Astrocyte (in vitro differentiated cells and primary cell): Measurements from ENCODE around the gene PSD4. TPM values are rescaled to one million over a fixed set of nuclear protein-coding genes. Genes with fewer than 3 reads are reported as not detected.

Source experiments
- DNase-seq: peaks from one replicate; pipeline ENCODE4 v3.0.0-alpha.2; 2010; ENCODE audit warnings: low read depth
- FAIRE-seq: peaks from 2 replicates; lab custom pipeline; 2011; peaks lifted over from hg19 to GRCh38; lab: Jason Lieb, UNC
- H2AFZ ChIP-seq: 2 replicates; pipeline ENCODE4 v1.6.0; 2012; ENCODE audit warnings: low read depth, low read length, inconsistent platforms
- H3K27ac ChIP-seq: 2 replicates; pipeline ENCODE4 v1.5.1; 2011; ENCODE audit warnings: low read depth, low read length, inconsistent platforms
- H3K27me3 ChIP-seq: 2 replicates; pipeline ENCODE4 v1.6.0; 2011; ENCODE audit warnings: low read length, inconsistent platforms; ENCODE audit not compliant: insufficient read depth
- H3K36me3 ChIP-seq: 2 replicates; pipeline ENCODE4 v1.5.1; 2011; ENCODE audit warnings: low read length, inconsistent platforms; ENCODE audit not compliant: insufficient read depth
- H3K4me1 ChIP-seq: 2 replicates; pipeline ENCODE4 v1.5.1; 2011; ENCODE audit warnings: low read length, inconsistent platforms; ENCODE audit not compliant: insufficient read depth
- H3K4me2 ChIP-seq: 2 replicates; pipeline ENCODE4 v1.6.0; 2012; ENCODE audit warnings: low read length, inconsistent platforms
- H3K4me3 ChIP-seq: 2 replicates; pipeline ENCODE4 v1.5.1; 2011; ENCODE audit warnings: low read depth, mild to moderate bottlenecking, low read length, inconsistent platforms; ENCODE audit not compliant: insufficient read depth
- H3K79me2 ChIP-seq: 2 replicates; pipeline ENCODE4 v1.6.0; 2012; ENCODE audit warnings: mild to moderate bottlenecking, low read length, inconsistent platforms; ENCODE audit not compliant: insufficient read depth
- H3K9ac ChIP-seq: 2 replicates; pipeline ENCODE4 v1.6.0; 2012; ENCODE audit warnings: mild to moderate bottlenecking, low read length, inconsistent platforms
- H3K9me3 ChIP-seq: 2 replicates; pipeline ENCODE4 v1.5.1; 2012; ENCODE audit warnings: low read depth, mild to moderate bottlenecking, low read length, inconsistent platforms; ENCODE audit not compliant: insufficient read depth
- H4K20me1 ChIP-seq: 2 replicates; pipeline ENCODE4 v1.6.0; 2012; ENCODE audit warnings: low read length, inconsistent platforms; ENCODE audit not compliant: insufficient read depth
- H3K27ac Mint-ChIP-seq: one replicate; pipeline ENCODE4 v1.8.0; 2021; ENCODE audit warnings: mild to moderate bottlenecking, mixed read lengths; ENCODE audit not compliant: unreplicated experiment
- H3K27me3 Mint-ChIP-seq: one replicate; pipeline ENCODE4 v1.8.0; 2021; ENCODE audit warnings: low read depth, mixed read lengths; ENCODE audit not compliant: unreplicated experiment
- H3K36me3 Mint-ChIP-seq: one replicate; pipeline ENCODE4 v1.8.0; 2021; ENCODE audit warnings: low read depth, mixed read lengths; ENCODE audit not compliant: unreplicated experiment
- H3K4me1 Mint-ChIP-seq: one replicate; pipeline ENCODE4 v1.8.0; 2021; ENCODE audit warnings: low read depth, mixed read lengths; ENCODE audit not compliant: unreplicated experiment
- H3K4me3 Mint-ChIP-seq: one replicate; pipeline ENCODE4 v1.8.0; 2021; ENCODE audit warnings: mild to moderate bottlenecking, moderate library complexity, mixed read lengths; ENCODE audit not compliant: unreplicated experiment
- H3K9me3 Mint-ChIP-seq: one replicate; pipeline ENCODE4 v1.8.0; 2021; ENCODE audit warnings: mild to moderate bottlenecking, mixed read lengths; ENCODE audit not compliant: unreplicated experiment
- CTCF ChIP-seq: IDR thresholded peaks from 2 replicates; pipeline ENCODE4 v1.5.1; 2011; ENCODE audit warnings: low read depth, mild to moderate bottlenecking, inconsistent platforms, low read length, moderate library complexity; ENCODE audit not compliant: insufficient read depth
- EZH2 ChIP-seq: IDR thresholded peaks from 2 replicates; pipeline ENCODE4 v1.6.1; 2012; ENCODE audit warnings: mild to moderate bottlenecking, low read length, inconsistent platforms; ENCODE audit not compliant: insufficient read depth
- total RNA-seq: library from RNA; stranded (reverse); gene quantifications from 2 replicates; pipeline ENCODE4 v1.2.1, GENCODE V29; 2021

Gene PSD4
- total RNA-seq, 1 donor from 2014 or later, result 4.0 TPM

GRCh38 chr2:113201496-113202304, 27.9 kb downstream of the PSD4 start:
- H3K27me3 ChIP-seq, result no peaks in the 10 kb centered on the region
- H3K4me2 ChIP-seq, result no peak overlapping the region
- H3K36me3 ChIP-seq, result no peaks in the 10 kb centered on the region
- H3K27ac ChIP-seq, result no peak overlapping the region
- no peaks in the 10 kb centered on the region for H3K9me3 Mint-ChIP-seq
- FAIRE-seq (no peak), DNase-seq (no peak)
- no peaks in the 10 kb centered on the region for H4K20me1 ChIP-seq
- no peaks in the 10 kb centered on the region for H3K79me2 ChIP-seq
- no peak overlapping the region for H3K4me3 Mint-ChIP-seq
- H2AFZ ChIP-seq, result peak overlapping the region; percentile 20
- peaks cover 8% of the 10 kb centered on the region for H3K4me1 Mint-ChIP-seq
- H3K4me3 ChIP-seq, result no peak overlapping the region
- no peak overlapping the region for H3K9ac ChIP-seq
- TF ChIP-seq EZH2 (no peak), CTCF (no peak)
- peaks cover 31% of the 10 kb centered on the region for H3K4me1 ChIP-seq
- peaks cover 20% of the 10 kb centered on the region for H3K27me3 Mint-ChIP-seq
- peaks cover 3% of the 10 kb centered on the region for H3K36me3 Mint-ChIP-seq
- no peak overlapping the region for H3K27ac Mint-ChIP-seq
- H3K9me3 ChIP-seq, result no peaks in the 10 kb centered on the region

- TF ChIP-seq CTCF, result no peak
- no peak for TF ChIP-seq EZH2
- Histone ChIP-seq H3K9ac (no peak overlapping the region), H3K27ac (no peak overlapping the region), H4K20me1 (no peaks in the 10 kb centered on the region), H3K4me3 (no peak overlapping the region), H3K79me2 (no peaks in the 10 kb centered on the region), H3K4me2 (peak overlapping the region; percentile 28), H3K9me3 (no peaks in the 10 kb centered on the region), H3K27me3 (no peaks in the 10 kb centered on the region), H3K4me1 (peaks cover 31% of the 10 kb centered on the region), H2AFZ (peak overlapping the region; percentile 20), H3K36me3 (no peaks in the 10 kb centered on the region)
- Mint-ChIP-seq H3K4me3 (no peak overlapping the region), H3K27me3 (peaks cover 11% of the 10 kb centered on the region), H3K27ac (no peak overlapping the region), H3K4me1 (peaks cover 8% of the 10 kb centered on the region), H3K36me3 (peaks cover 2% of the 10 kb centered on the region), H3K9me3 (no peaks in the 10 kb centered on the region)
- FAIRE-seq (no peak), DNase-seq (no peak)
Observed at GRCh38 chr2:113202305-113203216, 28.8 kb downstream of the PSD4 start.
